Keratinocyte (primary cell): ENCODE measurements around the gene AGBL3. TPM values are rescaled to one million over a fixed set of nuclear protein-coding genes. Genes with fewer than 3 reads are reported as not detected.

ENCODE experiments used
- DNase-seq: peaks from one replicate; pipeline ENCODE4 v3.0.0-alpha.2; 2011; ENCODE audit warnings: low read depth, missing footprints, low spot score
- FAIRE-seq: peaks from 2 replicates; lab custom pipeline; 2011; peaks lifted over from hg19 to GRCh38; lab: Jason Lieb, UNC
- H2AFZ ChIP-seq: 2 replicates; pipeline ENCODE4 v1.6.0; 2012; ENCODE audit warnings: low read length, control low read depth, inconsistent platforms; ENCODE audit not compliant: control insufficient read depth
- H3K27ac ChIP-seq: 2 replicates; pipeline ENCODE4 v1.5.1; 2011; ENCODE audit warnings: low read length; ENCODE audit not compliant: control insufficient read depth, insufficient read depth
- H3K27me3 ChIP-seq: 3 replicates; pipeline ENCODE4 v1.6.0; 2011; ENCODE audit warnings: low read length; ENCODE audit not compliant: control insufficient read depth, insufficient read depth; ENCODE audit errors: extremely low read depth
- H3K36me3 ChIP-seq, 2 experiments: 2 replicates in 1 of 2; 3 replicates in 1 of 2; pipeline ENCODE4 v1.5.1; 2011; ENCODE audit warnings: low read length in 2 of 2, mild to moderate bottlenecking in 1 of 2; ENCODE audit not compliant: control insufficient read depth in 2 of 2, insufficient read depth in 2 of 2; ENCODE audit errors: extremely low read depth in 1 of 2
- H3K4me1 ChIP-seq: 3 replicates; pipeline ENCODE4 v1.5.1; 2011; ENCODE audit warnings: low read length; ENCODE audit not compliant: control insufficient read depth, insufficient read depth; ENCODE audit errors: extremely low read depth
- H3K4me2 ChIP-seq: 3 replicates; pipeline ENCODE4 v1.6.0; 2011; ENCODE audit warnings: low read depth, low read length; ENCODE audit not compliant: control insufficient read depth, insufficient read depth; ENCODE audit errors: extremely low read depth
- H3K4me3 ChIP-seq, 3 experiments: fragments of 200-600 bp in 1 of 3; sonication (generic) in 1 of 3; 2 replicates in 2 of 3; 3 replicates in 1 of 3; pipeline ENCODE4 v1.5.1; 2011 to 2016; ENCODE audit warnings: low read length in 3 of 3, mild to moderate bottlenecking in 3 of 3, control low read depth in 2 of 3, inconsistent platforms in 1 of 3, low read depth in 1 of 3, mixed read lengths in 1 of 3, mixed run types in 1 of 3, moderate library complexity in 1 of 3; ENCODE audit not compliant: control insufficient read depth in 2 of 3, insufficient read depth in 2 of 3; ENCODE audit errors: extremely low read depth in 1 of 3
- H3K79me2 ChIP-seq: 2 replicates; pipeline ENCODE4 v1.6.0; 2012; ENCODE audit warnings: low read length; ENCODE audit not compliant: control insufficient read depth, insufficient read depth
- H3K9ac ChIP-seq: 3 replicates; pipeline ENCODE4 v1.6.0; 2011; ENCODE audit warnings: low read length; ENCODE audit not compliant: control insufficient read depth, insufficient read depth; ENCODE audit errors: extremely low read depth
- H3K9me1 ChIP-seq: 3 replicates; pipeline ENCODE4 v1.6.0; 2011; ENCODE audit warnings: low read length; ENCODE audit not compliant: control insufficient read depth, insufficient read depth; ENCODE audit errors: extremely low read depth
- H3K9me3 ChIP-seq: 2 replicates; pipeline ENCODE4 v1.5.1; 2012; ENCODE audit warnings: low read depth, low read length; ENCODE audit not compliant: control insufficient read depth
- H4K20me1 ChIP-seq: 3 replicates; pipeline ENCODE4 v1.6.0; 2011; ENCODE audit warnings: low read length; ENCODE audit not compliant: control insufficient read depth, insufficient read depth; ENCODE audit errors: extremely low read depth
- CTCF ChIP-seq, 3 experiments: IDR thresholded peaks in 1 of 3; conservative IDR thresholded peaks in 1 of 3; optimal IDR thresholded peaks in 1 of 3; 2 replicates in 2 of 3; 3 replicates in 1 of 3; pipeline versions ENCODE3 to v1.5.1; 2011; ENCODE audit warnings: low read length in 3 of 3, mild to moderate bottlenecking in 3 of 3, moderate library complexity in 2 of 3, control low read depth in 1 of 3, inconsistent platforms in 1 of 3; ENCODE audit not compliant: insufficient read depth in 2 of 3; ENCODE audit errors: extremely low read depth in 1 of 3
- EZH2 ChIP-seq: IDR thresholded peaks from one replicate; pipeline ENCODE4 v1.6.1; 2012; ENCODE audit warnings: inconsistent platforms, mild to moderate bottlenecking, low read length, moderate library complexity
- dilution Hi-C: fragments of 300-500 bp; cut with MboI; formaldehyde crosslinking; loops from one replicate; pipeline ENCODE4 v1.7.0; 2020; ENCODE audit warnings: low sequenced_read_pairs; ENCODE audit not compliant: extremely low pct_ligation_motif_present
- polyA minus RNA-seq, 3 experiments: library from RNA; depleted of rRNA, polyadenylated mRNA; stranded (reverse); fragments of >200 nt; gene quantifications; 1 replicate in 1 of 3; 2 replicates in 1 of 3; 3 replicates in 1 of 3; pipeline ENCODE4 v1.2.3, GENCODE V29; 2011
- polyA plus RNA-seq, 5 experiments: library from polyadenylated mRNA; depleted of rRNA in 3 of 5; stranded (reverse) in 3 of 5; stranded (forward) in 1 of 5; unstranded in 1 of 5; fragments of >200 nt; gene quantifications; 1 replicate in 1 of 5; 2 replicates in 3 of 5; 3 replicates in 1 of 5; pipeline versions ENCODE4 v1.2.1 to v1.2.3, GENCODE V29; 2011 to 2012; ENCODE audit warnings: missing spikeins in 2 of 5, low read depth in 1 of 5, low replicate concordance in 1 of 5

Gene AGBL3
- polyA plus RNA-seq (0.53 to 0.97 TPM (median 0.57 TPM) in 3 replicates), polyA minus RNA-seq (0.13 to 0.35 TPM in 2 of 3 replicates, not detected in the other)
- 0.25 TPM for polyA plus RNA-seq (2011; ENCODE audit: low read depth)
- polyA plus RNA-seq (2011; cell fraction: cytosol; rRNA removed) = 0.22 and 0.72 TPM in 2 replicates
- 0.36 and 0.67 TPM in 2 replicates for polyA plus RNA-seq (2011; cell fraction: nucleus; rRNA removed)
- 0.42 and 0.56 TPM in 2 replicates for polyA plus RNA-seq (2012; ENCODE audit: low replicate concordance)
- polyA minus RNA-seq (2011; cell fraction: cytosol; rRNA and poly(A)+ RNA removed) = not detected
- polyA minus RNA-seq (2011; cell fraction: nucleus; rRNA and poly(A)+ RNA removed) = 2.0 TPM in 1 of 2 replicates, not detected in the other

- TF ChIP-seq CTCF (optimal IDR thresholded peaks at IDR 0.05 in 1 of 3, IDR thresholded peaks at IDR 0.05 in 1 of 3, conservative IDR thresholded peaks at IDR 0.05 in 1 of 3; ENCODE audit: extremely low read depth in 1 of 3, insufficient read depth in 2 of 3, low read length in 3 of 3) = peak; percentile 48 to 80 (median 73)
- TF ChIP-seq EZH2 = no peak
- peaks cover 5% of the 10 kb centered on the region for H3K79me2 ChIP-seq
- H3K9me1 ChIP-seq = peaks cover 3% of the 10 kb centered on the region
- H3K27ac ChIP-seq = peak within 1 kb of the TSS; percentile 67
- FAIRE-seq (peak; percentile 69), DNase-seq (peak; percentile 64)
- peak within 1 kb of the TSS; percentile 82 for H3K9ac ChIP-seq
- no peaks in the 10 kb centered on the region for H3K36me3 ChIP-seq
- H3K9me3 ChIP-seq = no peaks in the 10 kb centered on the region
- dilution Hi-C loops = loop anchor here (25.0 kb wide), 1 partner anchor 176 kb away; the partner anchor contains the start of gene CYREN
- H3K27me3 ChIP-seq = no peaks in the 10 kb centered on the region
- peak within 1 kb of the TSS; percentile 94 for H3K4me2 ChIP-seq
- peak within 1 kb of the TSS; percentile 96 for H2AFZ ChIP-seq
- H4K20me1 ChIP-seq = no peaks in the 10 kb centered on the region
- peak within 1 kb of the TSS; percentile 77 to 95 (median 94) for H3K4me3 ChIP-seq
- peaks cover 4% of the 10 kb centered on the region for H3K4me1 ChIP-seq
Measured at GRCh38 chr7:134986363-134987251, at the start of gene AGBL3. AGBL3 (plus strand) TSS chr7:134986508; CDS start chr7:134987934, 1,426 bp downstream.

- H4K20me1 ChIP-seq = no peaks in the 10 kb centered on the region
- H3K9ac ChIP-seq = no peak overlapping the region
- H3K9me1 ChIP-seq = no peaks in the 10 kb centered on the region
- H3K9me3 ChIP-seq = no peaks in the 10 kb centered on the region
- no peak overlapping the region for H3K4me3 ChIP-seq
- H2AFZ ChIP-seq = no peak overlapping the region
- DNase-seq = no peak
- H3K79me2 ChIP-seq = no peaks in the 10 kb centered on the region
- FAIRE-seq = no peak
- dilution Hi-C loops = no loop called here
- no peaks in the 10 kb centered on the region for H3K27me3 ChIP-seq
- no peak overlapping the region for H3K27ac ChIP-seq
- H3K4me2 ChIP-seq = no peak overlapping the region
- TF ChIP-seq EZH2 = no peak
- no peak for TF ChIP-seq CTCF (optimal IDR thresholded peaks at IDR 0.05 in 1 of 3, IDR thresholded peaks at IDR 0.05 in 1 of 3, conservative IDR thresholded peaks at IDR 0.05 in 1 of 3; ENCODE audit: extremely low read depth in 1 of 3, insufficient read depth in 2 of 3, low read length in 3 of 3)
- peaks cover 8% of the 10 kb centered on the region for H3K4me1 ChIP-seq
- peaks cover 17 to 22% of the 10 kb centered on the region in 2 experiments for H3K36me3 ChIP-seq
Measured at GRCh38 chr7:134936893-134937510, 49.3 kb upstream of the AGBL3 start.
